Glomerular endothelial cell (primary cell): Measurements from ENCODE around the gene CAMTA1. TPM values are rescaled to one million over a fixed set of nuclear protein-coding genes. Genes with fewer than 3 reads are reported as not detected.

Experiments used
- DNase-seq: peaks from one replicate; pipeline ENCODE4 v3.0.0-alpha.2; 2011; ENCODE audit warnings: low read depth, low spot score; ENCODE audit errors: extremely low read depth
- total RNA-seq: library from RNA; depleted of rRNA; stranded (reverse); fragments of >200 nt; gene quantifications from 2 replicates; pipeline ENCODE4 v1.2.3, GENCODE V29; 2015

The CAMTA1 gene
- total RNA-seq, 1 donor from 2014 or later, result 111 TPM

DNA sequence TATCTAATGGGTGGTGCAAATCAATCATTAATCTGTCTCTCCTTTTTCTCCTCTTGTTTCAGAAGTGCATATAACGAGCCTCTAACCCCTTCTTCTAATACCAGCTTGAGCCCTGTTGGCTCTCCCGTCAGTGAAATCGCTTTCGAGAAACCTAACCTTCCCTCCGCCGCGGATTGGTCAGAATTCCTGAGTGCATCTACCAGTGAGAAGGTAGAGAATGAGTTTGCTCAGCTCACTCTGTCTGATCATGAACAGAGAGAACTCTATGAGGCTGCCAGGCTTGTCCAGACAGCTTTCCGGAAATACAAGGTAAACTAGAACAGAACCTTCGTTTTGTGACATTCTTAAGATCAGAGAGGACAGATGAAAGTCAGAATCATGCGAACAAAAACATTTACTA lies 960.5 kb downstream of the CAMTA1 start:
- no peak for DNase-seq

DNA sequence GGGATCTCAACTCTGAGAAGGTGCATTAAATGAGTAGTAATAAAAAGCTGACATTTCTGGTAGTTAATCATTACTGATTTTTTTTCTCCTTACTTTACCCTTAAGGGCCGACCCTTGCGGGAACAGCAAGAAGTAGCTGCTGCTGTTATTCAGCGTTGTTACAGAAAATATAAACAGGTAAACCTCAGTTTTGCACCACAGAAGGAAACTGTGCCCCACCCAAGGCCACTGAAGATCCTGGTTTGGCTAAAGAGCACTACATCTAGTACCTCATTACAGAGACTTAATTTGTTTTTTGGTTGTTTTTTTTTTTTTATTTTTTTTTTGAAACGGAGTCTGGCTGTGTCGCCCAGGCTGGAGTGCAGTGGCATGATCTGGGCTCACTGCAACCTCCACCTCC lies 962.4 kb downstream of the CAMTA1 start:
- no peak for DNase-seq

DNA sequence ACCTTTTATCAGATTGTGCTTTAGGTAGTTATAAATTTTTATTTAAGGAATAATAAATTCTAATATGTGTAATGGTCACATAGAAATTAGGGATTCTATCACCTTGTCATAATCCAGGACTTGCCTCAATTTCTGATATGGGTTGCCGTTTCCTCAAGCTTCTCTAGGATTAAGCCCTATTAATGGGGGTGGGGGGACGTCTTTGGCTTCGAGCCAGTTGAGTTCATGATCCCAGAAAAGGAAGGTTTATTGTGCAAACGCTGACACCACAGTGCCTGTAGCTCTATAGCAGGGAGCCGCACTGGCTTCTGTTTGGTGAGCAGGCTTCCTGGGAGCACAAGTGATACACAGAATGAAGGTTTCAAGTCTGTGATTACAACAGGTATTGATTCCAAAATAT lies 963.9 kb downstream of the CAMTA1 start:
- no peak for DNase-seq

DNA sequence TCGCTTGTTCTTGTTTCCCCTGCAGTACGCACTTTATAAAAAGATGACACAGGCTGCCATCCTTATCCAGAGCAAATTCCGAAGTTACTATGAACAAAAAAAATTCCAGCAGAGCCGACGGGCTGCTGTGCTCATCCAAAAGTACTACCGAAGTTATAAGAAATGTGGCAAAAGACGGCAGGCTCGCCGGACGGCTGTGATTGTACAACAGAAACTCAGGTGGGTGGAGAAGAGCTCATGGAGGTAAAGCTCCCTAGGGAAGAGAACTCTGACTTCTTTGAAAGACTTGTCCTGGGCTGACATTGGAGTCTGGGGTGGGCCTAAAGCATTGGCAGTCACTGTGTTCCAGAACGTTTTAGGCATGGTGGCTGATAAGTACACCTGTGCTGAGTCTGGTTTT lies 965.9 kb downstream of the CAMTA1 start:
- no peak for DNase-seq

DNA sequence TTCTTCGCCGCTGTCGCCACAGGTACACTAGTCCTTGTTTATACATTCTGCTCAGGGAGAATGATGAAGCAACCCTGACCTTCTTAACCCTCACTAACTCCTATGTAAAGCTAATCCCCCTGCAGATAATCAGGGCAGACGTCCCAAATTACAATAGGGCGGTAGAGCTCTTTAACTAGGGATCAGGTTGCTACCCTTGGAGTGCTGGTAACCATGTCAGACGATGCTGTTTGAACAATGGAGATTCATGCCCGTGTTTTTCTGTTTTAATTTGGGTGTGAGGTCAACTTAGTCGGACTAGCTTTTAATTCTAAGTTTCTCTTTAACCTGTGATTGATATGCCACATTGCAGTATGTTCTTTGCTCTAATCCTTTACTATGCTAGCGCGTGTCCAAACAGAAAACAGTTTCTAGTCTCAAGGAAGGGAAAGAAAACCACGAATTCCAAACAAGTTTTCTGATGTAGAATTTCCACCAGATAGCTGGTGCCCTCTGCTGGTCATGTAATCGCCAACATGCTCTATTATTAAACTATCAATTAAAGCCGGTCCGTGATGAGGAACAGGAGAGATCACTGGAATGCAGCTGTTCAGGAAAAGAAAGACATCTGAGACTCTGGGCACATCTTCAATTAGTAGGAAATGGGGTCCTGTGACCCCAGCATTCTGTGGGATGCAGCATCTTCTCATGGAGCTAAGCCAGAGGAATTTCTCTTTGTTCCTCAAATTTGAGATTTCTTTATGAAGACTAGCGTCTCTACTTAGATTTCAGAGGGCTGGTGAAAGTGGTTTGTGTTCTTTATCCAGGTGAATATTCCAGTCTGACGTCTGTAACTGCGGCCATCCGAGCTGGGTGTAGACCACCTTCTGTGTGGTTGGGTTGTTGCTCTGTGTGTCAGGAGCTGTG lies 967.5 kb downstream of the CAMTA1 start:
- DNase-seq, result peak; percentile 71

DNA sequence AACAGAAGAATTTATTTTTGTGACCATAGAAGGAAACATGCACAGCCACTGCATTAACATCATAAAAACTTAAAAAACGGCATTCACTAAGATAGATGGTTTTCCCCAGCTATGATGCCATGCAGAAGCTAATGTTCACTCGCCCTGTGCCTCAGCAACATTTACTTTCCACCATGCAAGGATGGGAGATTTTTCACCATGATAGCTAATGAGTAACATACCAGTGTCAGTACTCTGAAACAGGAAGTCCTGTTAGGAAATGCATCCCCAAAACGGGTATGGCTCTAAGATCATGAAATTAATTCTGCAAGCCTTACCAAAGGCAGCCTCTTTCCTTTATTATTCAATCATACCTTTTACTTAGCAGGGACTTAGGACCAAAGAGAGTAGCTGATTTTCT lies 968.4 kb downstream of the CAMTA1 start:
- no peak for DNase-seq

DNA sequence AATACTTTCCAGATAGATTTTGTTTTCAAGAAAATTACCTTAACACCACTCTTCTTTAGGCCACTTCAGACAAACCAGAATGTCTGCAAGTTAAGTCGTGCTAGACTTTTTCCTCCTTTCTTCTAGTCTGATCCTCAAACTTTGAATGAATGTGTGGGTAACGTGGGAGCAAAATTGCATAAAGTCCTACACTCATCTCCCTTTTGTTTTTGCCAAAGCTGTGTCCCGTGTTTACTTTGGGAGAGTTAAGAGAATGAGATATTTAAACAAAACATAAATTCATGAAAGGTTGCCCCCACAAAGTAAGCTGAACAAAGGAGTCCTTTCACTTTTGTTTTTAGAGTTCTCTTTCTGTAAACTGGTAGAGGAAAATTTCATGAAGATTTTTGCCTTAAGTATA lies 969.0 kb downstream of the CAMTA1 start:
- DNase-seq, result no peak

DNA sequence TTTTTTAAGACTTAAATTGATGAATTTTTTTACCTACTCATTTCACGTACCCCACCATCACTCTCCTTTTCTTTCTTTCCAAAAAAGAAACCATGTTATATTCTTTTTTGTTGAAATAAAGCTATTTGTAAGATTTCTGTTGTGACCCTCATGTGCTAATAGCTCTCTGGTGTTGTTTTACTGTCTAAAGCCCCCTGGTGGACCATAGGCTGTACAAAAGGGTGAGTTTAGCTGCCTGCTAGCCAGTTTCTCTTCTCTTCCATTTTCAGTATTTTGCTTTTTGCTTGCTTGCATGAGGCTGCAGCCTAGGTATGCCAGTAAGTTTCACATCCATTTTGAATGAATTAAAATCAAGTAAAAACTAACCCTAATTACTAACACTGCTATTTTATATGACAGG lies 970.2 kb downstream of the CAMTA1 start:
- DNase-seq, result no peak

DNA sequence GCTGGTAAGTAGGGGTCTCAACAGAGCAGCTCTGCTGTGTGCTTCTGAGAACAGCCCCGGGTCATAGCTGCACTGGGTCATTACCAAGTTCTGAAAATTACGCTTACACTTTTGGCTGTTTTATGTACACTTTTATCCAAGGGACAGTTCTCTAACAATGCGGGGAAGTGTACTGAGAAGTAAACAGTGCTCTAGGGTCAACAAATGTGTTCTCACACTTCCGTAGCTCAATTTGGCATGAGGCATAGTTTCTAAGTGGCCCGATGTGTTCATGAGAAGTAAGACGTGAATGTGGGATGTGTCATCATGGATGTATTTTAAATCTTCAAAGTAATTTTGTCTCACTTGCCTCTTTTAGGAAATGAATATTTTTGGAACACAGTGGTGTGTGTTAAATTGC lies 975.0 kb downstream of the CAMTA1 start:
- DNase-seq, result no peak

DNA sequence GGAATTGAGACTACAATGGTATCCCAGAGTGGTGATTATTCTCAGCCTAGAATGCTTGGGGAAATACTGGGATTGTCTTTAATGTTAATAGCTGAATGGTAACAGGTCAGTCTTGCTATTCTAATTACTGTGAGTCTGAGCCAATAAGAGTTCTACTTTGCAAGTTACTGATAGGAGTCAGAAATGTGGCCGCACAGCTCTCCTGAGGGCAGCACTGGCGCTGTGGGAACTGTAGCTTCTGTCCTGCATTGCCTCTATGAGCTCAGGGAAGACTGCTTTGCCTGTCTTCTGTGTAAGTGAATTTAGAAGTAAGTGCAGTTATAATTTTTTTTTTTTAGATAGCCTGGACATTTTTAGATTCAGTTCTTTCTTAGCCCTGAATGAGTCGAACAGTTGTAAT lies 975.8 kb downstream of the CAMTA1 start:
- DNase-seq, result no peak

DNA sequence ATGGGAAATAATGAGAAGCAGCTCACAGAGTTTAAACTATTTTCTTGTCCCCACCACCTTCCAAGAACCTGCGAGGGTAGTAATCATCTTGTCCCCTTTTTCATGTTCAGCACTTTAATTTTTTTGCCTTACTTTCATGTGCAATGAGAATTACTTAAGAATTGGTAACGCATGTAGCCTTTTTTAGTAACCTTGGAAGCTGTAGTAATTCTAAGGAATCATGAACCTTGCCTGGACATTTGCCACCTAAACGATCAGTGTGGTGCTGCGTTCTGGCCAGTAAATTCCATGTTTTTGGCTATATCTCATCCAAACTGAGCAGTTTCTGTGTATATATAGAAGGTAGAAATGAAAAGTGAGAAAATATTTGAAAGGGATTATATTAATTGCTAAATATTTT lies 981.9 kb downstream of the CAMTA1 start:
- no peak for DNase-seq

DNA sequence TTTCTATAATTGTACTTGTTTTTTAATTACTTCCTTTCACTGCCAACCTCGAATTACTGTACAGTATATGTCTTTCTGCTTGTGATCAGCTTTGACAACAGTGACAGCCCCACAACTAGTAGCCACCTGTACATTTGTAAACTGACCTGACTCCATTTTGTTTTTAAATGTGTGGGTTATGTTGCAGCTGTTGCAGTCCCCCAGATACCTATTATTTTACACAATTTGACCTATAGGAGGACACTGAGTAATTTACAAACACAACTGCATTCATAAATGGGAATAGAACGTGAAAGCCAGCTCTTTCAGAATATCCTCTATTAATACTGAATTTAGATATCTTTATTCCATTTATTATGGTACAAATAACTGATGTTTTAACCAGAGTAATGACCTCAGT lies 983.3 kb downstream of the CAMTA1 start:
- no peak for DNase-seq

DNA sequence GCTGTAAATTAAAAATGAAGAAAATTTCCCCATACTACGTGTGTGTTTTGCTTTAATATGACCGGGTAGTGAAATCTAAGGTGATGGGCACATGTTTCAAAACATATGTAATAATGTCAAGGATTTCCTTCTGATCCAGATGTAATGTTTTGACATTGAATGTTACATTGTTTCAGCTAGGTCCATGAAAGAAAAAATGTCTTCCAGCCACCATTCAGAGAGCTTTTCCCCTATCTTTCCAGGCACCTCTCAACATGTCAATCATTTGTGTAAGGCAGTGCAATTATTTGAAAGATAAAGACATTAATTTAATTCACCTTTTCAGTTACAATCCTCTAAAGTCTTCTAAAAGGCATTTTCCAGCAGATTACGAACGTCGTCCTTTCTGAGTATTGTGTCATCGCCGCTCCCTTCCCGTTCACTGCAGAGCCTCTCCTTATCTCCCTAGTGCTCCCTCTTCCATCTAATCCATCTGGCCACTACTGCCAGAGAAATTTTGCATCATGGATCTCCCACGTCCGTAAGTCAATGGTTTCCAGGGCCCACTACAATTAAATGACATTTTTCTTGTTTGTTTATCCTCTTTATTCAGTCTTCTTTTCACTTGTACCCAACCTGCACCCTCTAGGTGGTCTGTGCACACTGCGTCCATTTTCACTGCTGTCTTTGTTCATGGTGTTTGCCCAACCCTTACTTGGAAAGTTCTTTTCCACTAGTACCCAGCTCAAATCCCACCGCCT lies 984.6 kb downstream of the CAMTA1 start:
- DNase-seq, result no peak

DNA sequence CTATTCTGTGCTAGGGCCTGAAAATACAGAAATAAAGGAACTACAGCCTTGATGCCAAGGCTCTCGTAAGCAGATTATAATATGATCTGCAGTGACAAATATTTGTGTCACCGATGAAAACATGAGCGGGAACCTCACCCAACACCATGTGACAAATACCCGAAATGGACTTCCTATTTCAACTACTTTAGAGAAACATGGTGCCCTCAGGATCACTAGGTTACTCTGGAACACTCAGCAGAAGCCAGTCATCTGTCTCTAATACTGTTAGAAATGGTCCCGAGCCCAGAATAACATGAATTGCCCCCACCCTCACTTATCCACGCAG lies 985.4 kb downstream of the CAMTA1 start:
- DNase-seq, result no peak

DNA sequence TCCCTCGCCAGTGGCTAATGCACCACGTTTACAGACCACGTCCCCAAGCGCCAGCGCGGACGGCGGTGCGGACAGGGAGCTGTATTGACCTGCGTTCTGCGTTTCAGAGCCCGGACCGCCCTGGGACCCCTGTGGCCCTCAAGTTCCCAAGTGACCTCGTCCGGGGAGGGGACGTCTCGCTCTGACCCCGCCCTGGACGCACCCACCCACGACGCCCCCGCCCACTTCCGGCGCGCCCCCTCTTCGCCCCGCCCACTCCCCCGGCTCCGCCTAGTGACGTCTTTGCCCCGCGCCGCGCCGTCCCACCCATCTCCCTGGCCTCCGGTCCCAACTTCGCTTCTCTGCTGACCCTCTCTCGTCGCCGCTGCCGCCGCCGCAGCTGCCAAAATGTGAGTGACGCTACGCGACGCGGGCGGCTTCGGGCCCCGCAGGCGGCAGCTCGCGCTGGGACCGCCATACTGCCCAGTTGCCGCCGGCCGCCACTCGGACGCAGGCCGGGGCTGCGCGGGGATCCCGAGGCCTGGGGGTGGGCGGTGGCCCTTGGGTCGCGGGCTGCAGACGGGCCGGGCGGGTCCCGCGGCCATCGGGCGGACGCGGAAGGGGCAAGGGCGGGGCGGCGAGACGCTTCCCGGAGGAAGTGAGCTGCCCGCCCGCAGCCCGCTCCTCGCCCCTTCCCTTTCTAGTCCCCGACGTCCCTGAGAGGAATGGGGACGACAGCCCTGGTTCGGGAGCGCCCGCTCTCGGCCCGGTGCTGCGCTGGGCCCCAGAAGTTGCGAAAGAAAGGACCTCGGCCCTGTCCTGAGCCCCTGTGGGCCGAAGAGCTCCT lies 986.0 kb downstream of the CAMTA1 start, which contains the start of gene VAMP3:
Gene VAMP3, plus strand, starts transcription at position 300 of the 826 bp plus-strand sequence. Its CDS starts 88 bp downstream, at position 388.
- DNase-seq, result no peak

DNA sequence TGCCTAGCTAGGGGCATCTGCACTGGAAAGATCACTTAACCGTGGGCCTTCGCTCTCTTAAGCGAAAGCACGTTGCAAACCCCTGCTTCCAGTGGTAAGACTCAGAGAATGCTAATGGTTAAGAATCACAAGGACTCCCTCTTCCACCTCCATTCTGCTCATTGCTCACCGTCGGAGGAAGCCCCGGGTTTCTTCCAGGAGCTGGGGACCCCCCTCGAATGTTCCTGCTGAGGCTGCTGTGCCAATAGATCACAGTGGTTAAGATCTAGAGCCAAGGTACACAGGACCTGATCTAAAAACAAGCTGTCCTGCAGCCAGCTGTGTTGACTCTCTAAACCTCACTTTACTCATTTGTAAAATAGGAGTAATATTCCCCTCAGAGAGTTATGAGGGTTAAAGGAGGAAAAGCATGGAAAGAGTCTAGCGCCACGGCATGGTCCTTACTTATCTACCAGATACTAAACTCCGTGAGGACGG lies 986.6 kb downstream of the CAMTA1 start:
- no peak for DNase-seq

DNA sequence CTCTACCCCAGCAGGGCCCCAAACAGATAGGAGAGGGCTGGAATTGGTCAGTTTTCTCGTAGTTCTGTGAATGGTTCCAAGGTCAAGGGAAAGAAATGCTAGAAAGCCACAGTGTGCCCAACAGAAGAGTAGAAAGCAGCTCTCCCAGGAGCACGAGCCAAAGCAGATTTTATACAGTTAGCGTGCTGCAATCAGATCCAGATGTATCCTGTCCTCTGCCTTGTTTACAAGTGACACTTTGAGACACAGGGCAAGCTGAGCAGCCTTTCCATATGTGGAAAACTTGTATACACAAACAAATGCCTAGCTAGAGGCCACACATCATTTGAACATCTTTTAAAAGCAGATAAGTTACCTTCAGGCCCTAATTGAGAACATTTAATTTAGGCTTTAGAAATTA lies 992.3 kb downstream of the CAMTA1 start:
- no peak for DNase-seq

DNA sequence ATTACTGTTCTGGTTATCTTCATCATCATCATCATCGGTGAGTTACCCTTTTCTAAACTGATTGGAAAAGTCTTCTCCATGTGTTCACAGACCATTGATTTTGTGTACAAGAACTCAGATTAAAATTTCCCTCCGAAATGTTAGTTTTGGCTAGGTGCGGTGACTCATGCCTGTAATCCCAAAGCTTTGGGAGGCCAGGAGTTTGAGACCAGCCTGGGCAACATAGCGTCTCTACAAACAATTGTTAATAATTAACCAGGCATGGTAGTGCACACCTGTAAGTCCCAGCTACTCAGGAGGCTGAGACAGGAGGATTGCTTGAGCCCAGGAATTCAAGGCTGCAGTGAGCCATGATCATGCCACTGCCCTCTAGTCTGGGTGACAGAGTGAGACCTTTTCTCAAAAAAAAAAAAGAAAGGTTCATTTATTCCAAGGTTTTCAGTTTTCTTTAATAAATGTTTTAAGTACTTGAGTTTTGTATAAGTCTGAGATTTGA lies 992.9 kb downstream of the CAMTA1 start:
- DNase-seq, result no peak

DNA sequence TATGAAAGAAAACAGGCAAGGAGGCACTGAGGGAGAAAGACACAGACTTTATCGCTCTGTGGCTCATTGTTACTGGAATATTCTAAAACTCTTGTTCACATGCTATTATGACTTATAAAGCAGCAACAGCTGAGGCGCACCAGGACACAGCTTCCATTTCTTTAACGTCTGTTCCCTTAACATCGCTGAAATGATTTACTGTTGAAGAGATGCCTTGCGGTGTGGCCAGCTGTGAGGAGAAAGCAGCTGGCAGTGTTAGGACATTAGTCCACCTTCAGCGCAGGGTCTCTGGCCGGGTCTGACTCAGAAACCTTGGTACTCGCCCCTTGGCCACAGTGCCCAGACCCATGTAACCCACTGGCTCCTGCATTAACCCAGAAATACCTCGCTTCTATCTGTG lies 995.7 kb downstream of the CAMTA1 start:
- DNase-seq, result no peak

DNA sequence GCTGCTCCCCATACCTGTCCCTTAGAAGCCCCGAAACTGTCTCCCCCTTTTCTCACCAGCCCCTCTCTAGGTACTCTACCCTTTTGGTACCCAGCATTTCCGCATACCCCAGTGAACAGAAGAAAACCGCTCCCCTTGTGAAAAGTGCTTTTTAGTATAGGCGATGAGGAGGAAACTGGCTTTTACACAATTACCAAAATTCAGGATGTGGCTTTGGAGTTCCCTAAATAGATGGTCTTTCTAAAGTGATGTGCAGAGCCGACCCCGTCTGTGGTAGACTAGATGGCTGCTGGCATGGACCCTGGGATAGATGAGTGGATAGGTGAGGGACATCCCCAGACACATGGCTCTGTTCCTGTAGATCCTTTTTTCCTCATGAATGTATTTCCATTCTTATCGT lies 996.2 kb downstream of the CAMTA1 start:
- DNase-seq, result no peak

DNA sequence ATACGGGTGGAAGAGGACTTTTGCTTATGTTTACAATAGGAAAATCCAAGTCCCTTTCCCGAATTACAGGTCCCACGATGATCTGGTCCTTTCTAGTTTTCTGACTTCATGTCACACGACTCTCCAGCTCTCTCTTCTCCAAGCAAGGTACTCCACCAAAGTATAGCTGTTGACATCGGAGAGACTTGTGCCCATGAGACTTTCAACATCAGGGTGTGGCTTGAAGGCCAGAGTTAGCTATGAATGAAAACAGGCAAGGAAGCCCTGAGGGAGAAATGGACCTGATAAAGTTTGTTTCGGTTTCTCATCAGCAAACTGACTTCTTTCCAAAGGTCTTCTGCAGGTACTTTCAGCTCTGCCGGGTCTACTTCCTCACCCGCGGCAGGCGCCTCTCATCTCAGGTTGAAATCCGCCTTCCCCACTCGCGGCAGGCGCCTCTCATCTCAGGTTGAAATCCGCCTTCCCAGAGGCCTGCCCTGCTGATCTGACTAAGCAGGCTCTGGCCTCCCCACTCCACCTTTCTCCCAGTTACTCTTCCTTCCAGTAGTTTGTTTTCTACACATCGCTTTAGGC lies 996.8 kb downstream of the CAMTA1 start:
- no peak for DNase-seq
